HepG2 (cell line): ENCODE measurements around the gene ZNF484. TPM values are rescaled to one million over a fixed set of nuclear protein-coding genes. Genes with fewer than 3 reads are reported as not detected.

ENCODE experiments used
- FOXJ3 ChIP-seq: sonication (generic); formaldehyde crosslinking; IDR thresholded peaks from 2 replicates; pipeline ENCODE4 v1.4.0; 2020; ENCODE audit warnings: missing genetic modification reagents, mild to moderate bottlenecking, borderline replicate concordance
- GLI4 ChIP-seq: sonication (generic); formaldehyde crosslinking; IDR thresholded peaks from 2 replicates; pipeline ENCODE4 v1.5.1; 2020; ENCODE audit warnings: missing genetic modification reagents, mild to moderate bottlenecking, moderate library complexity, borderline replicate concordance
- GTF3A ChIP-seq: sonication (generic); formaldehyde crosslinking; conservative IDR thresholded peaks from 2 replicates; pipeline ENCODE4 v1.4.0; 2020; ENCODE audit warnings: mild to moderate bottlenecking, missing genetic modification reagents
- HNRNPK ChIP-seq: fragments of 200-400 bp; formaldehyde crosslinking; IDR thresholded peaks from 2 replicates; pipeline ENCODE4 v1.6.1; 2018; ENCODE audit warnings: low read length, low read depth, moderate library complexity, mild to moderate bottlenecking; ENCODE audit not compliant: poor library complexity, severe bottlenecking
- LCORL ChIP-seq, 2 experiments: fragments of 450-650 bp in 1 of 2; sonication (generic) in 1 of 2; formaldehyde crosslinking in 1 of 2; IDR thresholded peaks; 2 replicates each; pipeline versions ENCODE4 v1.5.0 to v1.6.1; 2017 to 2020; ENCODE audit warnings: antibody characterized with exemption in 1 of 2, missing genetic modification reagents in 1 of 2
- NFKBIZ ChIP-seq: IDR thresholded peaks from 2 replicates; pipeline ENCODE4 v1.6.1; 2018; ENCODE audit warnings: missing genetic modification reagents, missing compliant biosample characterization
- RBFOX2 ChIP-seq: fragments of 200-400 bp; formaldehyde crosslinking; IDR thresholded peaks from 2 replicates; pipeline ENCODE4 v1.6.1; 2017; ENCODE audit warnings: low read depth, mild to moderate bottlenecking, low read length
- SOX13 ChIP-seq, 3 experiments: fragments of 450-650 bp in 1 of 3; sonication (generic) in 1 of 3; formaldehyde crosslinking in 1 of 3; IDR thresholded peaks in 2 of 3; conservative IDR thresholded peaks in 1 of 3; 2 replicates each; pipeline versions ENCODE4 v1.5.0 to v1.6.1; 2016 to 2020; ENCODE audit warnings: antibody characterized with exemption in 1 of 3, mild to moderate bottlenecking in 1 of 3, missing compliant biosample characterization in 1 of 3, missing genetic modification reagents in 1 of 3, moderate library complexity in 1 of 3
- ZBTB7A ChIP-seq: sonication (generic); formaldehyde crosslinking; IDR thresholded peaks from 2 replicates; pipeline ENCODE4 v1.8.0; 2022; ENCODE audit warnings: mild to moderate bottlenecking, missing genetic modification reagents
- ZKSCAN1 ChIP-seq: fragments of 150-350 bp; IDR thresholded peaks from 2 replicates; pipeline ENCODE4 v1.6.1; 2014; ENCODE audit warnings: low read length
- ZNF33B ChIP-seq: sonication (generic); formaldehyde crosslinking; IDR thresholded peaks from 2 replicates; pipeline ENCODE4 v1.5.1; 2020; ENCODE audit warnings: mild to moderate bottlenecking, missing genetic modification reagents
- ZNF496 ChIP-seq: sonication (generic); formaldehyde crosslinking; IDR thresholded peaks from 2 replicates; pipeline ENCODE4 v1.8.1; 2023; ENCODE audit warnings: mild to moderate bottlenecking, moderate library complexity, missing genetic modification reagents; ENCODE audit not compliant: insufficient replicate concordance
- ZNF552 ChIP-seq: sonication (generic); formaldehyde crosslinking; IDR thresholded peaks from 2 replicates; pipeline ENCODE4 v1.9.0; 2022; ENCODE audit warnings: missing genetic modification reagents, mild to moderate bottlenecking, borderline replicate concordance
- polyA plus RNA-seq, 8 experiments: library from polyadenylated mRNA; depleted of rRNA in 3 of 8; stranded (reverse) in 7 of 8; unstranded in 1 of 8; fragments of >200 nt; fragmentation: Illumina TruSeq in 4 of 8; extraction: Trizol in 4 of 8; gene quantifications; 2 replicates each; pipeline versions ENCODE4 v1.2.1 to v1.2.3, GENCODE V29; 2011 to 2016; ENCODE audit warnings: low read depth in 4 of 8, missing spikeins in 1 of 8, mixed read lengths in 1 of 8; ENCODE audit not compliant: insufficient read depth in 1 of 8
- total RNA-seq, 5 experiments: library from RNA; depleted of rRNA; stranded (reverse); fragments of >200 nt; fragmentation: Illumina TruSeq; extraction: Trizol; gene quantifications; 2 replicates each; pipeline ENCODE4 v1.2.3, GENCODE V29; 2016; ENCODE audit warnings: low read depth in 1 of 5
- TF ChIP-seq, protein P1 (sequence below): sonication (generic); formaldehyde crosslinking; IDR thresholded peaks from 2 replicates; pipeline ENCODE4 v1.8.1; 2022; ENCODE audit warnings: mild to moderate bottlenecking, missing genetic modification reagents
- TF ChIP-seq, protein P2 (sequence below), 2 experiments: sonication (generic) in 1 of 2; formaldehyde crosslinking in 1 of 2; IDR thresholded peaks; 2 replicates each; pipeline versions ENCODE4 v1.4.0 to v1.6.1; 2018 to 2020; ENCODE audit warnings: missing genetic modification reagents in 2 of 2, borderline replicate concordance in 1 of 2, low read depth in 1 of 2, mild to moderate bottlenecking in 1 of 2, missing biosample characterization in 1 of 2
- TF ChIP-seq, protein P3 (sequence below): sonication (generic); formaldehyde crosslinking; IDR thresholded peaks from 2 replicates; pipeline ENCODE4 v1.4.0; 2020; ENCODE audit warnings: missing genetic modification reagents
- TF ChIP-seq, protein P4 (sequence below): IDR thresholded peaks from 2 replicates; pipeline ENCODE4 v1.6.1; 2016
- TF ChIP-seq, protein P5 (sequence below): IDR thresholded peaks from 2 replicates; pipeline ENCODE4 v1.6.1; 2016; ENCODE audit warnings: missing biosample characterization, missing genetic modification reagents, low read depth
- TF ChIP-seq, protein P6 (sequence below): sonication (generic); formaldehyde crosslinking; IDR thresholded peaks from 2 replicates; pipeline ENCODE4 v1.4.0; 2020; ENCODE audit warnings: mild to moderate bottlenecking, missing genetic modification reagents, borderline replicate concordance

The ZNF484 gene
- total and polyA plus RNA-seq, 2 of the 13 experiments (the other 11 are each of a cell fraction or from before 2014, with no cell fraction given), result 0.96 to 7.2 TPM

DNA sequence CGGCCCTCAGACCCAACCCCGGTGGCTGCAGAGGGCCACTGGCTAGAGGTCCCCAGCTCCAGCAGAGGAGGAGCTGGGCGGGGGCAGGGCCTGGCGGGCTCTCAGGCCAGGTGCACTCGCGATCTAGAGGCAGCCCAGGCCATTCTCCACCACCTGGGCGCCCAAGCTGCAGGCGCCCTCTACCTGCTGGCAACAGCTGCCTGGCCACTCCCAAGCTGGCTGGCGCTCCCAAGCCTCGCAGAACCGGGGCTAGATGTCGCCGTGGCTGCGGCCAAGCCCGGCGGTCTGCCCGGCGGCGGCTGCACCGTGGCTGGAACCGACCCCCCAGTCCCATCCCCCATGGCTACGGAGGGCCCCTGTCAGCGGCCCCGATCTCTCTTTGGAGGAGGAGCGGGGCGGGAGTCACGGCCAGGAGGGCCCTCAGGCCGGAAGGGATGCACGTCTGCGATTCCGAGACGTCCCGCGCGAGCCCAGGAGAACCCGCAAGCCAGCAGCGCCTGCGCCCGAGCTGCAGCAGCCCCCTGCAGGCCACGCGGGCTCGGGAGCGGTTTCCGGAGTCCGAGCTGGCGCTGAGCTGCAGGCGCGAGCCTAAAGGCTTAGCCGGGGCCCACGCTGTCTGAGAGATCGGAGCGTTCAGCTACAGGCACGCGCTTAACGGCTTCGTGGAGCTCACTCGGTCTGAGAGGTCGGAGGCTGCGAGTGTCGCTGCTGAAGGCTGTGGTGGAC lies 68.9 kb downstream of the ZNF484 start (continued):
- TF ChIP-seq GLI4 (CRISPR knock-in tag) (no peak), ZNF33B (CRISPR knock-in tag) (no peak), GTF3A (CRISPR knock-in tag) (no peak), HNRNPK (no peak), ZBTB7A (CRISPR knock-in tag) (no peak), RBFOX2 (no peak), ZNF552 (CRISPR knock-in tag) (no peak; the same call in 1 of the 2 replicates), ZKSCAN1 (no peak), SOX13 (IDR thresholded peaks at IDR 0.05) (no peak), SOX13 (CRISPR knock-in tag; conservative IDR thresholded peaks at IDR 0.05 in 1 of 2, IDR thresholded peaks at IDR 0.05 in 1 of 2) (peak in 1 of 2 experiments; percentile 55; a peak in 1 of 4 replicates), NFKBIZ (no peak), ZNF496 (CRISPR knock-in tag) (no peak), LCORL (IDR thresholded peaks at IDR 0.05) (no peak), LCORL (CRISPR knock-in tag; IDR thresholded peaks at IDR 0.05) (peak; percentile 54; the same call in 1 of the 2 replicates), FOXJ3 (CRISPR knock-in tag) (no peak)
- TF ChIP-seq, protein P1, sequence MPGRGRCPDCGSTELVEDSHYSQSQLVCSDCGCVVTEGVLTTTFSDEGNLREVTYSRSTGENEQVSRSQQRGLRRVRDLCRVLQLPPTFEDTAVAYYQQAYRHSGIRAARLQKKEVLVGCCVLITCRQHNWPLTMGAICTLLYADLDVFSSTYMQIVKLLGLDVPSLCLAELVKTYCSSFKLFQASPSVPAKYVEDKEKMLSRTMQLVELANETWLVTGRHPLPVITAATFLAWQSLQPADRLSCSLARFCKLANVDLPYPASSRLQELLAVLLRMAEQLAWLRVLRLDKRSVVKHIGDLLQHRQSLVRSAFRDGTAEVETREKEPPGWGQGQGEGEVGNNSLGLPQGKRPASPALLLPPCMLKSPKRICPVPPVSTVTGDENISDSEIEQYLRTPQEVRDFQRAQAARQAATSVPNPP (CRISPR knock-in tag), result no peak
- TF ChIP-seq, protein P2, sequence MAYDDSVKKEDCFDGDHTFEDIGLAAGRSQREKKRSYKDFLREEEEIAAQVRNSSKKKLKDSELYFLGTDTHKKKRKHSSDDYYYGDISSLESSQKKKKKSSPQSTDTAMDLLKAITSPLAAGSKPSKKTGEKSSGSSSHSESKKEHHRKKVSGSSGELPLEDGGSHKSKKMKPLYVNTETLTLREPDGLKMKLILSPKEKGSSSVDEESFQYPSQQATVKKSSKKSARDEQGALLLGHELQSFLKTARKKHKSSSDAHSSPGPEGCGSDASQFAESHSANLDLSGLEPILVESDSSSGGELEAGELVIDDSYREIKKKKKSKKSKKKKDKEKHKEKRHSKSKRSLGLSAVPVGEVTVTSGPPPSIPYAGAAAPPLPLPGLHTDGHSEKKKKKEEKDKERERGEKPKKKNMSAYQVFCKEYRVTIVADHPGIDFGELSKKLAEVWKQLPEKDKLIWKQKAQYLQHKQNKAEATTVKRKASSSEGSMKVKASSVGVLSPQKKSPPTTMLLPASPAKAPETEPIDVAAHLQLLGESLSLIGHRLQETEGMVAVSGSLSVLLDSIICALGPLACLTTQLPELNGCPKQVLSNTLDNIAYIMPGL (CRISPR knock-in tag; IDR thresholded peaks at IDR 0.05; ENCODE audit: borderline replicate concordance in 1 of 2, low read depth in 1 of 2), result no peak; a peak in 1 of 4 replicates
- TF ChIP-seq, protein P3, sequence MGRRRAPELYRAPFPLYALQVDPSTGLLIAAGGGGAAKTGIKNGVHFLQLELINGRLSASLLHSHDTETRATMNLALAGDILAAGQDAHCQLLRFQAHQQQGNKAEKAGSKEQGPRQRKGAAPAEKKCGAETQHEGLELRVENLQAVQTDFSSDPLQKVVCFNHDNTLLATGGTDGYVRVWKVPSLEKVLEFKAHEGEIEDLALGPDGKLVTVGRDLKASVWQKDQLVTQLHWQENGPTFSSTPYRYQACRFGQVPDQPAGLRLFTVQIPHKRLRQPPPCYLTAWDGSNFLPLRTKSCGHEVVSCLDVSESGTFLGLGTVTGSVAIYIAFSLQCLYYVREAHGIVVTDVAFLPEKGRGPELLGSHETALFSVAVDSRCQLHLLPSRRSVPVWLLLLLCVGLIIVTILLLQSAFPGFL, result no peak
- TF ChIP-seq, protein P4, sequence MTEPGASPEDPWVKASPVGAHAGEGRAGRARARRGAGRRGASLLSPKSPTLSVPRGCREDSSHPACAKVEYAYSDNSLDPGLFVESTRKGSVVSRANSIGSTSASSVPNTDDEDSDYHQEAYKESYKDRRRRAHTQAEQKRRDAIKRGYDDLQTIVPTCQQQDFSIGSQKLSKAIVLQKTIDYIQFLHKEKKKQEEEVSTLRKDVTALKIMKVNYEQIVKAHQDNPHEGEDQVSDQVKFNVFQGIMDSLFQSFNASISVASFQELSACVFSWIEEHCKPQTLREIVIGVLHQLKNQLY (CRISPR knock-in tag), result no peak
- TF ChIP-seq, protein P5, sequence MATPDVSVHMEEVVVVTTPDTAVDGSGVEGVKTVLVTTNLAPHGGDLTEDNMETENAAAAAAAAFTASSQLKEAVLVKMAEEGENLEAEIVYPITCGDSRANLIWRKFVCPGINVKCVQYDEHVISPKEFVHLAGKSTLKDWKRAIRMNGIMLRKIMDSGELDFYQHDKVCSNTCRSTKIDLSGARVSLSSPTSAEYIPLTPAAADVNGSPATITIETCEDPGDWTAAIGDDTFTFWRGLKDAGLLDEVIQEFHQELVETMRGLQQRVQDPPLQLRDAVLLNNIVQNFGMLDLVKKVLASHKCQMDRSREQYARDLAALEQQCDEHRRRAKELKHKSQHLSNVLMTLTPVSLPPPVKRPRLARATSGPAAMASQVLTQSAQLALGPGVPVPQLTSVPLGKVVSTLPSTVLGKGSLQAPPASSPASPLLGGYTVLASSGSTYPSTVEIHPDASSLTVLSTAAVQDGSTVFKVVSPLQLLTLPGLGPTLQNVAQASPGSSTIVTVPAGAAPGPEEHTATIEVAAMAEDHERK, result no peak
- TF ChIP-seq, protein P6, sequence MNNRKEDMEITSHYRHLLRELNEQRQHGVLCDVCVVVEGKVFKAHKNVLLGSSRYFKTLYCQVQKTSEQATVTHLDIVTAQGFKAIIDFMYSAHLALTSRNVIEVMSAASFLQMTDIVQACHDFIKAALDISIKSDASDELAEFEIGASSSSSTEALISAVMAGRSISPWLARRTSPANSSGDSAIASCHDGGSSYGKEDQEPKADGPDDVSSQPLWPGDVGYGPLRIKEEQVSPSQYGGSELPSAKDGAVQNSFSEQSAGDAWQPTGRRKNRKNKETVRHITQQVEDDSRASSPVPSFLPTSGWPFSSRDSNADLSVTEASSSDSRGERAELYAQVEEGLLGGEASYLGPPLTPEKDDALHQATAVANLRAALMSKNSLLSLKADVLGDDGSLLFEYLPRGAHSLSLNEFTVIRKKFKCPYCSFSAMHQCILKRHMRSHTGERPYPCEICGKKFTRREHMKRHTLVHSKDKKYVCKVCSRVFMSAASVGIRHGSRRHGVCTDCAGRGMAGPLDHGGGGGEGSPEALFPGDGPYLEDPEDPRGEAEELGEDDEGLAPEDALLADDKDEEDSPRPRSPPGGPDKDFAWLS (CRISPR knock-in tag), result no peak
